ENCODE data around the gene DHRS4.

DNA sequence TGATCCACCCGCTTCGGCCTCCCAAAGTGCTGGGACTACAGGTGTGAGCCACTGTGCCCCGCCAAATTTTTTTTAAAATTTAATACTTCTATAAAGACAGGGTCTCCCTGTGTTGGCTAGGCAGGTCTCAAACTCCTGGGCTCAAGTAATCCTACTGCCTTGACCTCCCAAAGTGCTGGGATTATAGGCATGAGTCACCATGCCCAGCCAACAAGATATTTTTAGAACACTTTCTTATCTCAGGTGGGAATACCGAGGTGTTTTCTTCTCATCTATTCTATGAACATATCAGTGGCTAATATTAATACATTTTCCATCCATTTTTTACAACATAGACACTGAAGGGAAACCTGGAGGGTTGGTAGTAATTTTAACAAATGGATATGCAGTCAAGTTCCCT lies 38.0 kb upstream of the DHRS4 start:
- TF ChIP-seq, protein P1, sequence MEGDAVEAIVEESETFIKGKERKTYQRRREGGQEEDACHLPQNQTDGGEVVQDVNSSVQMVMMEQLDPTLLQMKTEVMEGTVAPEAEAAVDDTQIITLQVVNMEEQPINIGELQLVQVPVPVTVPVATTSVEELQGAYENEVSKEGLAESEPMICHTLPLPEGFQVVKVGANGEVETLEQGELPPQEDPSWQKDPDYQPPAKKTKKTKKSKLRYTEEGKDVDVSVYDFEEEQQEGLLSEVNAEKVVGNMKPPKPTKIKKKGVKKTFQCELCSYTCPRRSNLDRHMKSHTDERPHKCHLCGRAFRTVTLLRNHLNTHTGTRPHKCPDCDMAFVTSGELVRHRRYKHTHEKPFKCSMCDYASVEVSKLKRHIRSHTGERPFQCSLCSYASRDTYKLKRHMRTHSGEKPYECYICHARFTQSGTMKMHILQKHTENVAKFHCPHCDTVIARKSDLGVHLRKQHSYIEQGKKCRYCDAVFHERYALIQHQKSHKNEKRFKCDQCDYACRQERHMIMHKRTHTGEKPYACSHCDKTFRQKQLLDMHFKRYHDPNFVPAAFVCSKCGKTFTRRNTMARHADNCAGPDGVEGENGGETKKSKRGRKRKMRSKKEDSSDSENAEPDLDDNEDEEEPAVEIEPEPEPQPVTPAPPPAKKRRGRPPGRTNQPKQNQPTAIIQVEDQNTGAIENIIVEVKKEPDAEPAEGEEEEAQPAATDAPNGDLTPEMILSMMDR (IDR thresholded peaks at IDR 0.05; ENCODE audit: low read length), result no peak
- TF ChIP-seq EZH2 (IDR thresholded peaks at IDR 0.05; ENCODE audit: borderline replicate concordance, low read length), result no peak
